ENCODE measurements around the gene NPM1. TPM values are rescaled to one million over a fixed set of nuclear protein-coding genes. Genes with fewer than 3 reads are reported as not detected.

Gene NPM1
- polyA plus RNA-seq, 6 donors from 2014 or later: 389 to 678 (median 608) TPM

Other genes with a start within 250 kb of the NPM1 start
- gene TLX3, start 78.6 kb upstream of the NPM1 start, polyA plus RNA-seq (ENCODE audit: low read depth in 6 of 6): not detected
- gene FGF18, start 31.8 kb downstream of the NPM1 start, polyA plus RNA-seq (ENCODE audit: low read depth in 6 of 6): not detected